ENCODE data around the gene PDE3B.
"Not testable (repeated sequence)": the region's sequence is repeated elsewhere in the genome, so short reads cannot be mapped to it uniquely, and the experiment has no call there.

Gene PDE3B

DNA sequence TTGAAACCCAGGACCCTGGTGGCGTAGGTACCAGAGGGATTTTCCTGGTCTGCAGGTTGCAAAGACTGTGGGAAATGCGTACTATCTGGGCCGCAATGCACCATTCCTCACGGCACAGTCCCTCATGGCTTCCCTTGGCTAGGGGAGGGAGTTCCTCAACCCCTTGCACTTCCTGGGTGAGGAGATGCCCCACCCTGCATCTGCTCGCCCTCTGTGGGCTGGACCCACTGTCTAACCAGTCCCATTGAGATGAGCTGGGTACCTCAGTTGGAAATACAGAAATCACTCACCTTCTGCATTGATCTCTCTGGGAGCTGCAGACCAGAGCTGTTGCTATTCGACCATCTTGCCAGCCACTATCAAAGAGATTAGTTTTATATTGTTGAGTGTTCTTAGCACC, 100.1 kb downstream of the PDE3B start:
- DNase-seq (ENCODE audit: low read depth in 2 of 2), result not testable (repeated sequence)

GRCh38 chr11:14746857-14747395, 103.3 kb downstream of the PDE3B start:
- DNase-seq (ENCODE audit: low read depth in 2 of 2), result no peak

GRCh38 chr11:14748090-14748489, 104.5 kb downstream of the PDE3B start:
- DNase-seq (ENCODE audit: low read depth in 2 of 2), result no peak

- no peak for DNase-seq (ENCODE audit: low read depth in 2 of 2)
Observed at GRCh38 chr11:14750911-14751310, 107.3 kb downstream of the PDE3B start.

GRCh38 chr11:14751975-14752407, 108.4 kb downstream of the PDE3B start:
- no peak for DNase-seq (ENCODE audit: low read depth in 2 of 2)

- no peak for DNase-seq (ENCODE audit: low read depth in 2 of 2)
Observed at GRCh38 chr11:14755140-14755539, 111.5 kb downstream of the PDE3B start.

GRCh38 chr11:14756349-14756748, 112.7 kb downstream of the PDE3B start:
- DNase-seq (ENCODE audit: low read depth in 2 of 2), result no peak

DNA sequence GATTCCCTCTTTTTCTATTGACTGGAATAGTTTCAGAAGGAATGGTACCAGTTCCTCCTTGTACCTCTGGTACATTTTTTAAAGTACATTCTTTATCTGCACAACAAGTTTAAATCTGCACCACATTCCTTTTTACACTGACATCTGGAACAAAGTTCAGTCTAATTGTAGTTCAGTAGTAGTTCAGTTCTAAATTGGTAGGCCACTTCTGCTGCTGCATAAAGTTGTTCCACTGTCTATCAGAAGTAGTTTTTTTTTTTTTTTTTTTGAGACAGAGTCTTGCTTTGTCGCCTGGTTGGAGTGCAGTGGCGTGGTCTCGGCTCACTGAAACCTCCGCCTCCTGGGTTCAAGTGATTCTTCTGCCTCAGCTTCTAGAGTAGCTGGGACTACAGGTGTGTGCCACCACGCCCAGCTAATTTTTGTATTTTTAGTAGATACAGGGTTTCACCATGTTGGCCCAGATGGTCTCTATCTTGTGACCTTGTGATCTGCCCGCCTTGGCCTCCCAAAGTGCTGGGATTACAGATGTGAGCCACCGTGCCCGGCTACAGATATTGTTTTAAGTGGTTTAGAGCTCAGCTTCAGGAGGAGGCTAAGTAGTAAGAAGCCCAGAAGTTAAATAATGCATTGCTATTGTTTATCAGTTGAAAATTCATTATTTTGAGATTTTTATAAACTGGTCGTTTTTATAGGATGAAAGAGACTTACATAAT, 115.9 kb downstream of the PDE3B start:
- DNase-seq (ENCODE audit: low read depth in 2 of 2), result not testable (repeated sequence)

GRCh38 chr11:14764179-14764578, 120.6 kb downstream of the PDE3B start:
- no peak for DNase-seq (ENCODE audit: low read depth in 2 of 2)

DNA sequence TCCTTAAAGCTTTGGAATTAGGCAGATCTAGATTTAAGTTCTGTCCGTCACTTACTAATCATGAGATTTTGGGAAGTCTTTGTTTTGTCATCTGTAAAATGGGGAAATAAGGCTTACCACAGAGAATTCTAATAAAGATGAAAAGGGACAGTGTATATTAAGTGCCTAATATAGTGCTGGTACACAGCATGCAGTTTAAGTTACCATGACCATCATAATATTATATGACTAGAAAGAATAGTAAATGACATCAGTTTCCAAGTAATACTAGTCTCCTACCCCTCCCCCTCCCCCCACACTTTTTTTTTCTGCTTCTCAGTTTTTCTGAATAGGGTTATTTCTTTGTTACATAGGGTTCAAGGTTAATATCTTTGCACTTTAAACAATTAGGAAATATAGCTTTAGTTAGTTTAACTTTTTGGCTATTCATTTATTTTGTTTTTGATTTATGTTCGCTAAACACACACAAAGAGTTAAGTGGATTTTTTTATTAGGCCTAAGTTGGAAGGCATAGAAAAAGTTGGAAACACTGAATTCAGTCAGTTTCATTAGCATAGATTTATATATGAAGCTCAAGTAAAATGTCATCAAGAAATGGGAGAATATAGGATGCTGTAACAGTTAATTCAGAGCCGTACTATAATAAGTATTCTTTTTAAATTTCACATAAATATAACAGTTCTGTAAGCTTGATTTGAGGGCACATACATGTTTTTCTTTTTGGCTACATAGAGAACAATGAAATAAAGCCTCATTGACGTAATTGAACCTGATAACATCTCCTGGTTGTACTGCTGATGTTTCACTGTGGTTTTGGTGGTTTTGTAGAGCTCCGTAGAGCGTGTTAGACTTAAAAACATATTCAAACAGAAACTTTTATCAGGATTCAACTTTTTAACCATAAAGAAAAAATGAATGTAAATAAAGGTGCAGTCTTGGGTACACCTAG, 121.2 kb downstream of the PDE3B start:
- DNase-seq (ENCODE audit: low read depth in 2 of 2), result no peak

DNA sequence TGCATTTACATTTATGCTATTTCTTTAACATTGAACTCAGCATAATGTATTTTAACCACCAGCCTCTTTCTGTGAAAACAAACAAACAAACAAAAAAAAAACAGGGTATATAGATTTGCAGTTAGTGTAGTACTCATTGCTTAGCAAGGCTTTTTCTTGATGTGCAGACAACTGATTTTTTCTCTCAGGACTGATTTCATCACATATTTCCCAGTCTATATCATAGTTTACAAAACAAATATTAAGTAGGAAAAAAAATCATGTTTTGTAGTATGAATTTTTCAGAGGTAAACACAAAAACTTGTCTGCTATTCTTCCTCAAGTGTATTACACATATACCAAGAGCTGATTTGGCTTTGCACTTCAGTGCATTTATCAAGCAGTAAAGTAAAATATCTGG, 123.0 kb downstream of the PDE3B start:
- DNase-seq (ENCODE audit: low read depth in 2 of 2), result no peak

GRCh38 chr11:14768526-14769188, 125.1 kb downstream of the PDE3B start:
- no peak for DNase-seq (ENCODE audit: low read depth in 2 of 2)

- no peak for DNase-seq (ENCODE audit: low read depth in 2 of 2)
Observed at GRCh38 chr11:14773755-14774154, 130.2 kb downstream of the PDE3B start.

GRCh38 chr11:14774721-14775120, 131.1 kb downstream of the PDE3B start:
- DNase-seq (ENCODE audit: low read depth in 2 of 2), result no peak

GRCh38 chr11:14775897-14776296, 132.3 kb downstream of the PDE3B start:
- no peak for DNase-seq (ENCODE audit: low read depth in 2 of 2)

GRCh38 chr11:14778460-14778859, 134.9 kb downstream of the PDE3B start:
- DNase-seq (ENCODE audit: low read depth in 2 of 2), result not testable (repeated sequence)

DNA sequence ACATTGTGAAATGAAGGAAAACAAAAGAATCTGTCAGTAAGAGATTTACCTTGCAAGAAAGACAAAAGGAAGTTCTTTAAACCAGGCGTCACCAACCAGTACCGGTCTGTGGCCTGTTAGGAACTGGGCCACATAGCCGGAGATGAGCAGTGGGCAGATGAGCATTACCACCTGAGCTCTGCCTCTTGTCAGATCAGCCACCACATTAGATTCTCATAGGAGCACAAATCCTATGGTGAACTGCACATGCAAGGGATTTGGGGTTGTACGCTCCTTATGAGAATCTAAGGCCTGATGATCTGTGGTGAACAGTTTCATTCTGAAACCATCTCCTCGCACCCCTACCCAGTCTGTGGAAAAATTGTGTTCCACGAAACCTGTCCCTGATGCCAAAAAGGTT, 140.2 kb downstream of the PDE3B start:
- DNase-seq (ENCODE audit: low read depth in 2 of 2), result no peak

DNA sequence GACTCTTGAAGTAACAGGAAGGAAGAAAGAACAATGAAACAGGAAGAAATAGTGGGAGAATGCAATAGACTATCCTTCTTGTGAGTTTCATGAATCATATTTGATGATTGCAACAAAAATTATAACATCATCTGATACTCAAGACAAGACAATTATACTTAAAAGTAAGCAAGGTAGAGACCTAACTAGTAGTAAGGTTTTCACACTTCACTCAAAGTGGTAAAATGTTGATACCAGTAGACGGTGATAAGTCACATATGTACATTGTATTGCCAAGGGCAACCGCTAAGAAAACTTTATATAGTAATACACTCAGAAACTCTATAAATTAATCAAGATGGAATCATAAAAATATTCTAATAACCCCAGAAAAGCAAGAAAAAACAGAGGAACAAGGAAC, 140.6 kb downstream of the PDE3B start:
- DNase-seq (ENCODE audit: low read depth in 2 of 2), result no peak

DNA sequence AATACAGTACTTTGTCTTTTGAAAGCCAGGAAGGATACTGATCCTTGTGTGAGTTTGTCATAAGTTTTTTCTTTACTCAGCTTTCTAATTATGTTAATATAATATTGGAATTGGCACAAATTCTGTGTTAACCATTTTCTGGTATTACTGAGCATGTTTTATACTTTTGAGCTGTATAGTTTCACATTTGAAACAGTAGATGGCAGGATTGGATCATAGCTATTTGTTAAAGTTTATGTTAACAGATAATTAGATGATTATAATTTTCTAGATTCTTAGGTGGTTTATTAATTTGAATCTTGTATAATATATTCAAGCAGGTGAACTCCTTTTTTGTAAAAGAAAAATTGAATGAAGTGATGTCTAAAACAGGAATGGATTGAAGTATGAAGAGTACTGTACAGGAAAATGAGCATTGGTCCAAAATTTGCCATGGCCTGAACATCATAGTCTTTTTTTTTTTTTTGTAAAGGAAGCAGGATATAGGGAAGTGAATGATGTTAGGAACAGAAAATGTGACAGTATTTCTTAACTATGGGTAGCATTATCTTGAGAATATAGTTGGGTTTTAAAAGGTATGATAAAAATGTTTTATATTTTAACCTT, 146.4 kb downstream of the PDE3B start:
- DNase-seq (ENCODE audit: low read depth in 2 of 2), result peak in 1 of 2 experiments; percentile 1

- no peak for DNase-seq (ENCODE audit: low read depth in 2 of 2)
Observed at GRCh38 chr11:14793546-14793945, 149.9 kb downstream of the PDE3B start.

DNA sequence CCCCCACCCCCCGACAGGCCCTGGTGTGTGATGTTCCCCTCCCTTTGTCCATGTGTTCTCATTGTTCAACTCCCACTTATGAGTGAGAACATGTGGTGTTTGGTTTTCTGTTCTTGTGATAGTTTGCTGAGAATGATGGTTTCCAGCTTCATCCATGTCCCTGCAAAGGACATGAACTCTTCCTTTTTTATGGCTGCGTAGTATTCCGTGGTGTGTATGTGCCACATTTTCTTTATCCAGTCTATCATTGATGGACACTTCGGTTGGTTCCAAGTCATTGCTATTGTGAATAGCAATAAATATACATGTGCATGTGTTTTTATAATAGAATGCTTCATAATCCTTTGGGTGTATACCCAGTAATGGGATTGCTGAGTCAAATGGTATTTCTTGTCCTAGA, 152.4 kb downstream of the PDE3B start:
- not testable (repeated sequence) for DNase-seq (ENCODE audit: low read depth in 2 of 2)

- no peak for DNase-seq (ENCODE audit: low read depth in 2 of 2)
Observed at GRCh38 chr11:14803846-14804245, 160.2 kb downstream of the PDE3B start.
